Fibroblast of the aortic adventitia (primary cell): ENCODE results near the gene LGMN. TPM values are rescaled to one million over a fixed set of nuclear protein-coding genes. Genes with fewer than 3 reads are reported as not detected.
A peak's percentile ranks its signal among the peaks of the same experiment; 100 is the strongest.

Experiments used
- DNase-seq: peaks from one replicate; pipeline ENCODE4 v3.0.0-alpha.2; 2010; ENCODE audit warnings: low read depth
- H3K4me3 ChIP-seq: 2 replicates; pipeline ENCODE4 v1.5.1; 2011; ENCODE audit warnings: low read depth, mild to moderate bottlenecking, control low read depth, low read length, moderate library complexity
- total RNA-seq: library from RNA; depleted of rRNA; stranded (reverse); fragments of >200 nt; gene quantifications from 2 replicates; pipeline ENCODE4 v1.2.3, GENCODE V29; 2012; ENCODE audit warnings: low replicate concordance
- TF ChIP-seq, protein P1 (sequence below): IDR thresholded peaks from 2 replicates; pipeline ENCODE4 v1.5.1; 2011; ENCODE audit warnings: mild to moderate bottlenecking, low read length, control low read depth, inconsistent platforms; ENCODE audit not compliant: insufficient read depth

The LGMN gene
- total RNA-seq, 1 donor: 28.6 TPM

DNA sequence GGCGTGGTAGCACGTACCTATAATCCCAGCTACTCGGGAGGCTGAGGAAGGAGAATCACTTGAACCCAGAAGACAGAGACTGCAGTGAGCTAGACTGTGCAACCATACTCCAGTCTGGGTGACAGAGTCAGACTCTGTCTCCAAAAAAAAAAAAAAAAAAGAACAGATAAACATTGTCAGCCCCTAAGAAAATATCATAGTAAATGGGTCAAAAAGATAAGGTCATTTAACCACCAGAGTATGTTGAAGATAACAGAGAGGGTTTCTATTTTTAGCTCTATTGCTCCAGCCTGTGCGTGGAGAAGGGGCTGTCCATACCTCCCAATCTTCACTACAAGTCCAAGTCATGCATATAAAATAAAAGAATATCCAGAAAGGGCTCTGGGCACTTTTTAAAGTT is 15.4 kb downstream of the LGMN start:
- no peak overlapping the region for H3K4me3 ChIP-seq
- no peak for DNase-seq
- TF ChIP-seq, protein P1, sequence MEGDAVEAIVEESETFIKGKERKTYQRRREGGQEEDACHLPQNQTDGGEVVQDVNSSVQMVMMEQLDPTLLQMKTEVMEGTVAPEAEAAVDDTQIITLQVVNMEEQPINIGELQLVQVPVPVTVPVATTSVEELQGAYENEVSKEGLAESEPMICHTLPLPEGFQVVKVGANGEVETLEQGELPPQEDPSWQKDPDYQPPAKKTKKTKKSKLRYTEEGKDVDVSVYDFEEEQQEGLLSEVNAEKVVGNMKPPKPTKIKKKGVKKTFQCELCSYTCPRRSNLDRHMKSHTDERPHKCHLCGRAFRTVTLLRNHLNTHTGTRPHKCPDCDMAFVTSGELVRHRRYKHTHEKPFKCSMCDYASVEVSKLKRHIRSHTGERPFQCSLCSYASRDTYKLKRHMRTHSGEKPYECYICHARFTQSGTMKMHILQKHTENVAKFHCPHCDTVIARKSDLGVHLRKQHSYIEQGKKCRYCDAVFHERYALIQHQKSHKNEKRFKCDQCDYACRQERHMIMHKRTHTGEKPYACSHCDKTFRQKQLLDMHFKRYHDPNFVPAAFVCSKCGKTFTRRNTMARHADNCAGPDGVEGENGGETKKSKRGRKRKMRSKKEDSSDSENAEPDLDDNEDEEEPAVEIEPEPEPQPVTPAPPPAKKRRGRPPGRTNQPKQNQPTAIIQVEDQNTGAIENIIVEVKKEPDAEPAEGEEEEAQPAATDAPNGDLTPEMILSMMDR: no peak

DNA sequence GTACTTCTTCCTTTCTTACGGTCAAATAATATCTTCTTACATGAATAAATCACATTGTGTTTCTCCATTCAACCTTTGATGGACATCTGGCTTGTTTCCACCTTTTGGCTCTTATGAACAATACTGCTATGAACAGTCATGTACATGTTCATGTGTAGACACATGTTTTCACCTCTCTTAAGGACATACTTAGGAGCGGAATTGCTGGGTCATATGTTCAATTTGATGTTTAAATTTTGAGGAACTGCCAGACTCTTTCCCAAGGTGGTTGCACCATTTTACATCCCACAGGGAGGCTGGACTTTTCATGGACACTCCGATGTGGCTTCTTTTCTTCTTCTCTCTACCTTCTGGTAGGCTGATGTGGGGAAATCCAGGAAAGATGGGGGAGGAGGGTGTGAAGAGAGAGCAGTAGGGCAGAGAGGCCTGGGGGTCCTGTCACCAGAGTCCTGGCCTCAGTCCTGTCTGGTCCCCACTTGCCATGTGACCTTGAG is 16.8 kb downstream of the LGMN start:
- DNase-seq: no peak
- TF ChIP-seq, protein P1: no peak
- H3K4me3 ChIP-seq: no peak overlapping the region

GRCh38 chr14:92729634-92730358 is 18.6 kb downstream of the LGMN start:
- no peak overlapping the region for H3K4me3 ChIP-seq
- TF ChIP-seq, protein P1: no peak
- peak; percentile 54 for DNase-seq

GRCh38 chr14:92728759-92729364 is 19.6 kb downstream of the LGMN start:
- H3K4me3 ChIP-seq: no peak overlapping the region
- no peak for DNase-seq
- TF ChIP-seq, protein P1: no peak

DNA sequence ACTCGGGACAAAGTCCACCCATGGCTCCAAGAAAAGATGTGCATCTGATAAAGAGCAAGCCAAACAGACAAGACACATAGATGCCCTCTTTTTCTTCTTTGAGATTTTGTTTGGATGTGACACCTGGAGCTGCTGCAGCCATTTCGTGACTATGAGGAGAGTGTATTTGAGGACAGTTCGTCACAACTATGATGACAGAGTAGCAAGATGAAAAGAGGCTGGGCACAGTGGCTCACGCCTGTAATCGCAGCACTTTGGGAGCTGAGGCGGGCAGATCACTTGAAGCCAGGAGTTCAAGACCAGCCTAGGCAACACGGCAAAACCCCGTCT is 21.5 kb downstream of the LGMN start:
- TF ChIP-seq, protein P1: no peak
- no peak for DNase-seq
- H3K4me3 ChIP-seq: no peak overlapping the region

DNA sequence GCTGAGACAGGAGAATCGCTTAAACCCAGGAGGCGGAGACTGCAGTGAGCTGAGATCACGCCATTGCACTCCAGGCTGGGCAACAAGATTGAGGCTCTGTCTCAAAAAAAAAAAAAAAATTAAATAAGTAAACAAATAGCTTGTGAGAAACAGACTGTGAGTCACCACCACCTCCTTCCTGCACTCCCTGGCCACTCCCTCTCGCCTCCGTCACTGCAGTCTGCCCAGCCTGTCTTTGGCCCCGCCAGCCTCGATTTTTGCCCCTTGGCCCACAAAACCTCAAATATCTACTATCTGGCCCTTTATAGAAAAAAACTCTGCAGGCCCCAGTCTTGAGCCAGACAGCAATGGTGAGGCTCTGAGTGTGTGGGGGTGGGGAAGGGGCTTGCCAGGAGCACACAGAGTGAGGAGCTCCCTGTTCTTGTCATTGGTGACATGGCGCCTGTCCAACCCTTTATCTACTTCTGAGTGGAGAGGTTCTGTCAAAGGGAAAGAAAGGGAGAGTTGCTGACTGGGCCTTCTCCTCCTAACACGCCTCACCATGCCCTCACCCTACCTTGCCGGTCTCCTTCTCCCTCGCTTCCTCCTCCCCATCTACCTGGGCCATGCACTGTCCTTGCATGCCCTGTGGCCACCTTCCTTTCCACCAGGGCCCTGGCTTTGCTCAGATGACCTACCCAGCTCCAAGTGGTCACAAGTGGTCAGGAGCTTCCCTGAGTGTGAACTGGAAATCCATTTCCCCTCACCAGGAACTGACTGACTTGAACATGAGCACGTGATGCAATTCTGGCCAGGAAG is 22.1 kb downstream of the LGMN start:
- TF ChIP-seq, protein P1: no peak
- DNase-seq: peak; percentile 72
- H3K4me3 ChIP-seq: no peak overlapping the region
